GM12873 (cell line): ENCODE data around the gene TPRG1L.

Source experiments
- TF ChIP-seq, protein P1 (sequence below): IDR thresholded peaks from 2 replicates; pipeline ENCODE4 v1.5.1; 2012; ENCODE audit warnings: low read depth, mild to moderate bottlenecking, moderate library complexity, low read length, control low read depth; ENCODE audit not compliant: insufficient read depth; ENCODE audit errors: missing control alignments

The TPRG1L gene

DNA sequence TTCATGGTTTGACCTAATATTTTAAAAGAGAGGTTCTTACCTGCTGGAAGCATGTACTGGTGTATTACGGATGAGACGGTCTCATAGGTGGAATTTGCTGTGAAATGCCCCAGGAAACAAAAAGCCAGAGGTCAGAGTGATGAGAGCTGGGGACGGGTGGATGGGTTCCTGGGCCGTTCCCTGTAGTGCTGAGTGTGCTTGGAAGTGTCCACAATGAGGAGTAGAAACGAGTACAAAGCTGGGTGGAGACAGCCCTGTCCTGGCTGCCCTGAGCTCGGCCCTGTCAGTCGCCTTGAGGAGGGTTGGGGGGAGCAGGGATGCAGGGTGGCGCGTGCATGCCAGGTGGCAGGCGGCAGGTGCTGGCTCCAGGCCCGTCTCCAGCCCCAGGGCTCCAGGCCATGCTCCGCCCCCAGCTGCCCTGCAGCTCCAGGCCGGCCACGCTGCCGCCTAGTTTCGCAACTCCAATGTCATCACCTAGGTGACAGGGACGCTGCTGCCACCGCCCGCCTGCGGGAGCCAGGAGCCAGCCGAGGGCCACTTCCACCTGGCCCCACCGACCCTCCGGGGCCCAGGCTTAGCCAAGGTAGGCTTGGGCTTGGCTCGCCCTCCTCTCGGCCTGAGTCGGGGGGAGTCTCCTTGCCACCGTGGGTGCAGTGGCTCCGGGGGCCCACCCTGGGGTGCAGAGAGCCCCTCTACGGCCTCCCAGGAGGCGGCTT is 43.9 kb downstream of the TPRG1L start:
- TF ChIP-seq, protein P1, sequence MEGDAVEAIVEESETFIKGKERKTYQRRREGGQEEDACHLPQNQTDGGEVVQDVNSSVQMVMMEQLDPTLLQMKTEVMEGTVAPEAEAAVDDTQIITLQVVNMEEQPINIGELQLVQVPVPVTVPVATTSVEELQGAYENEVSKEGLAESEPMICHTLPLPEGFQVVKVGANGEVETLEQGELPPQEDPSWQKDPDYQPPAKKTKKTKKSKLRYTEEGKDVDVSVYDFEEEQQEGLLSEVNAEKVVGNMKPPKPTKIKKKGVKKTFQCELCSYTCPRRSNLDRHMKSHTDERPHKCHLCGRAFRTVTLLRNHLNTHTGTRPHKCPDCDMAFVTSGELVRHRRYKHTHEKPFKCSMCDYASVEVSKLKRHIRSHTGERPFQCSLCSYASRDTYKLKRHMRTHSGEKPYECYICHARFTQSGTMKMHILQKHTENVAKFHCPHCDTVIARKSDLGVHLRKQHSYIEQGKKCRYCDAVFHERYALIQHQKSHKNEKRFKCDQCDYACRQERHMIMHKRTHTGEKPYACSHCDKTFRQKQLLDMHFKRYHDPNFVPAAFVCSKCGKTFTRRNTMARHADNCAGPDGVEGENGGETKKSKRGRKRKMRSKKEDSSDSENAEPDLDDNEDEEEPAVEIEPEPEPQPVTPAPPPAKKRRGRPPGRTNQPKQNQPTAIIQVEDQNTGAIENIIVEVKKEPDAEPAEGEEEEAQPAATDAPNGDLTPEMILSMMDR: no peak

DNA sequence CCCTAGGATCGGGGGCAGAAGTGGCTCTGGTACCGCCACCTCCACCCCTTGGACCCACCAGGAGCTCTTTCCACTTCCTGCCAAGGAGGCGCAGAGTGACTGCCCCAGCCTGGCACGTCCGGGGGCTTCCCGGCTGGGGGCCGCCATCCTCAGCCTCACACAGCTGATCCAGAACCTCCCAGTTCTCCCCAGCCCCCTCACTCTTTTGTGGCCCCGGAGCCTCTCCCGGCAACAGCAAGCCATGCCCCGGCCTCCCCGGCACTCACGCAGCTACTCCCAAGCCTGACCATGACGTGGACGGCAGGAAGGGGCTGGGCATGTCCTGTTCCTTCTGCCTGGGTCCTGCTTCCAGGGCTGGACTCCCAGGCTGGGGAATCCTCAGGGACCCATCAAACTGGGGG is 44.6 kb downstream of the TPRG1L start:
- TF ChIP-seq, protein P1: no peak

GRCh38 chr1:3669971-3670431 is 45.2 kb downstream of the TPRG1L start:
- TF ChIP-seq, protein P1: no peak

GRCh38 chr1:3670823-3671265 is 46.0 kb downstream of the TPRG1L start:
- TF ChIP-seq, protein P1: no peak

DNA sequence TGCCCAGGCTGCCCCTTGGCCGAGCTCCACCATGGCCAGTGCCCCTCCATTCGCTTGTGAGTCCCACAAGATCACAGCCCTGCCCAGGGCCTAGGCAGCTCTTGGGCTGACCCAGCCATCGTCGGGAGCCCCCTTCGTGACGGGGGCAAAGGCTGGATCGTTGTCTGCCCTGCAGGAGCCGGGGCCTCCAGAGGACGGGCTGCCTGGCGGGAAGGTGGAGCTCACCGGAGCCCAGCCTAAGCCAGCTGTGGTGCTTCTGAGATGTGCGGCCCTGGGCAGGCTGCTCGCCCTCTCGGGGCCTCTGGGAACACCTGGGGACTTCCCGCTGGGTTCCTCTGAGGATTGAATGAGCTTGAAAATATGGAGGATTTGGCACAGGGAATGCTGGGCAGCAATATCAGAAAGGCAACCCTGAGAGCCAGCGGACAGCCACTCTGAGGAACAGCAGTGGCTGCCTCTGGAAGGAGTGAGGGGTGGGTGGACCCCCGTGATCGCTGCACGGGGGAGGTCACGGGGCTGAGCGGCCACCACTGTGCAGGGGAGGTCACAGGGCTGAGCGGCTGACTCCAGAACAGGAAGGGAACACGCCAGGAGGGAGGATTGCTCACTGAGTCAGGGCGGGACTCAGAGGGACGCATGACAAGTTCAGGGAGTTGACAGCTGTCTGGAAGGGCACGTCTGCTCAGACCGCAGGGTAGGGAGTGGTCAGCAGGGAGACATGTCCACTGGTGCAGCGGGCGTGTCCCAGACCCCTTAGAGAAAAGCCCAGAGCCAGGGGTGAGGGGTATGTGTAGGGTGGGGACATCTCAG is 46.8 kb downstream of the TPRG1L start:
- TF ChIP-seq, protein P1: no peak

GRCh38 chr1:3672231-3672970 is 47.6 kb downstream of the TPRG1L start:
- TF ChIP-seq, protein P1: no peak

- TF ChIP-seq, protein P1: no peak
Measured at GRCh38 chr1:3672971-3673361, 48.2 kb downstream of the TPRG1L start.
